Stimulated activated naive CD4-positive, alpha-beta T cell (primary cell): Measurements from ENCODE around the gene EREG.

Experiments used
- DNase-seq, 6 experiments: peaks; one replicate each; lab custom pipeline; 2025; lab: John Stamatoyannopoulos, UW

EREG gene

DNA sequence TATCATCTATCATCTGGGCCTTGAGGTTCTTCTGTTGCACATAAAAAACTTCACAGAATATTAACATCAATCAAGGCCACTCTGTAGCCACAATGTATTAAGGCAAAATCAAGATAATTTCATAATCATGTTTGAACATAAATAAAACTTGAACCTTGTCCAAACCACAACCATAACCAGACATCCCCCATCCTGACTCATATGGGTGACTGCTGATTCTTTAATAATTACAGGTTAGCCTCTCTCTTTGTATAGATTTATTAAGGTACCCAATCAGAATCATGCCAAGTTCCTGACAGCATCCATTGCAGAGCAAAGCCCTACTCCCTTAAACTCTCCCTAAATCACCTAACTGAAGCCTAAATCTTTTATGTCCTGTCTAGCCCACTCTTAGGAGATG is 63.3 kb downstream of the EREG start:
- DNase-seq, result no peak

DNA sequence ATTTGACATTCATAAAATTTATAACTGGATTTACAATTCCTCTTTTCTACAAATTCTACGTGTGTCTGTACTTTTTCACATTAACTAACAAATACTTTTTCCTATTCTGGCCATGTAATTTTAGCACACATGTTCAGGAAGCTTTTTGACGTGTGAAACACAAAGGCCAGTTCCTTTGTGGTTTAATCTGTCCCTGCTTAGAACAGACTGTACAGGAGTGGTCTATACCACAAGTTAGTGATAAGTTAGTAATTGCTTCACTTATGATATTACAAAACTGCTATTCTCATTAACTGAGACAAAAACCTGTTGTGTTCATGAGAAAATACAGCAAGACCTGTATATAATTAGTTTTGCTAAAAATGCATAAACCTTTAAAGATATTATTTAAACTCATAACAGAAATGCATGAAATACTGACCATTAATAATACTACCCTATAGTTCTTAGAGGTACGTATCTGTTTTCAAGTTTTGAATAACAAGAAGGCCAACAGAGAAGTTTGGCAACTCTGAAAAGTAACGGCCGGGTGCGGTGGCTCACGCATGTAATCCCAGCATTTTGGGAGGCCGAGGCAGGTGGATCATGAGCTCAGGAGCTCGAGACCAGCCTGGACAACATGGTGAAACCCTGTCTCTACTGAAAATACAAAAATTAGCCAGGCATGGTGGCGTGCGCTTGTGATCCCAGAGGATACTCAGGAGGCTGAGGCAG is 66.3 kb downstream of the EREG start:
- DNase-seq, result no peak

DNA sequence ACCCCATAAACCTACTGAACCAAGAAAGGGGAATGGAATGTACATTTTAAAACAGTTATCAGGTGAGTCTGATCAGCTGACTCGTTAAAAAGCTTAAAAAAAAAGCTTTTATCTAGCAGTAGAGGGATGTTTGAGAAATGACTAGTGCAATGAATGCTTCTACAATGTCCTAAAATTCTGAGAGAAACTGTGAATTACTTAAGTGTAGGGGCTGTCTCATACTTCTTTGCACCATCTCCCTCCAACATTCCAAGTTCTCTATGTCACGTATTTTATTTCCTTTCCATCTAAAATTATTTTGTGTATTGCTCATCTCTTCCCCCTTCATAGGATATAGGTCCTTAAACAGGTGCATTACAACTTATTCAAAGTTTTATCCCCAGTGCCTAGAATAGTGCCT is 68.1 kb downstream of the EREG start:
- no peak for DNase-seq

DNA sequence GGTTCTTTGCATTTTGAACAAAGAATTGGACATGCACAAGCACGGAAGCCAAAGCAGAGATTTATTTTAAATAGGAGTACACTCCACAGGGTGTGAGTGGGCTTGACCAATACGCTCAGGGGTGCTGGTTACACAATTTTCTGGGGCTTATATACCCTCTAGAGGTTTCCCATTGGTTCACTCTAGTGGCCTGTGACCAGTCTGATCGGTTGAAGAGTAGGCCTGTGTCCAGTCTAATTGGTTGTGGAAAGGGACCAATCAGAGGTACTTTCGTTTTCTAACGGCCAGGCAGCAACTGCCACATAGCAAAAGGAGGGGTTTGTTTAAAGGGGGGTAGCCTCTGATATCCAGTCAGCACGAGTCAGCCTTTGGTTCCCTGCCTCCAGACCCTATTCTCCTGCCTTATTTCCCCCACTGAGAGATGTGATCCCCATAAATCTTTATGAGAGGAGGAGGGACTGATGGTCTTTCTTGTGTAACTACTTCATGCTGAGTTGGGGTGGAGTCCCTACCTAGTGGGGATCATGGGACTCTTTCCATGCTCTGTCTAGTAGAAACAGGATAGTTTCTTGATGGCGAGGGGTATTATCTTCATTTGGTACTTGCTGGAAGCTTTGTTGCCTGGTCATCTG is 68.7 kb downstream of the EREG start:
- DNase-seq, result no peak

DNA sequence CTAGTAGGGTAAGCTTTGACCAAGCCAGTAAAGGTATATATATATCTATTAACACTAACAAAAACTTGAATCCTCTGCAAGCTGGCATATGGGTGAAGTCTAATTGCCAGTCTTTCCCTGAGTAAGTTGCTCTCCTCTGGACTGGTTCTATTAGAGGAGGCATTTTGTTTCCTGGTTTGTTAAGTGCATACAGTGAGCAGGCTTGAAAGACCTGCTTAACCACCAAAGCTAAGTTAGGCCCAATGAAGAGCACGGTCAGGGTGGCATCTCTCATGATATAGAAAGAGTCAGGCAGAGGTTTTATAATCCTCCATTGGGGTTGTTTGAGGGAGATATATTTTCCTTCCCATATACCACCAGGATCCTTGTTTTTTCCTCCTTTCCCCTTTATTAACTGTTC is 70.4 kb downstream of the EREG start:
- no peak for DNase-seq

DNA sequence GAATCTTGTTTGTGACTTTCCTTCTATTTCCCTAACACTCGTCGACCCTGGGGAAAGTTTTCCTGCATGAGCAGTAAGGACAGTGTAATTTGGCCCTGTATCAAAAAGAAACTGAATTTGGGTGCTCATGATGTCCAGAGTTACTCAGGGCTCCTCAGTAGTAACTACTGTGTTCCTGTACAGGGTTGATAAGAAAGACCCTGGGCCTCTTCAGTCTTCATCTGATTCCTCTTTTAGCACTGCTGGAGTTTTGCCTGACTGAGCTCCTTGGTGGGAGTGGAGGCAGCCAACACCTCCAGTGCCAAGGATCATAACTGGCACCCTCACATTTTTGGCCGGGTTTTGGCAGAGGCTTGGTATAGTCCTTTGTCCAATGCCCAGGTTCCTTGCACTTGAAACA is 72.9 kb downstream of the EREG start:
- DNase-seq, result no peak
